GM13977 (cell line): Measurements from ENCODE around the gene FCER1A.

ENCODE experiments used
- DNase-seq: peaks from one replicate; pipeline ENCODE4 v3.0.0; 2012; ENCODE audit warnings: low spot score
- in situ Hi-C: fragments of 300-500 bp; cut with MboI; formaldehyde crosslinking; loops from one replicate; pipeline ENCODE4 v1.12.0; 2022; ENCODE audit warnings: low sequenced_read_pairs, low pct_unique_long_range_greater_than_20kb, mixed read lengths, inconsistent platforms; ENCODE audit not compliant: unreplicated experiment
- TF ChIP-seq, protein P1 (sequence below): IDR thresholded peaks from 2 replicates; pipeline ENCODE4 v1.5.1; 2012; ENCODE audit warnings: mild to moderate bottlenecking, control low read depth; ENCODE audit not compliant: insufficient read depth; ENCODE audit errors: extremely low read depth, missing control alignments

The FCER1A gene

DNA sequence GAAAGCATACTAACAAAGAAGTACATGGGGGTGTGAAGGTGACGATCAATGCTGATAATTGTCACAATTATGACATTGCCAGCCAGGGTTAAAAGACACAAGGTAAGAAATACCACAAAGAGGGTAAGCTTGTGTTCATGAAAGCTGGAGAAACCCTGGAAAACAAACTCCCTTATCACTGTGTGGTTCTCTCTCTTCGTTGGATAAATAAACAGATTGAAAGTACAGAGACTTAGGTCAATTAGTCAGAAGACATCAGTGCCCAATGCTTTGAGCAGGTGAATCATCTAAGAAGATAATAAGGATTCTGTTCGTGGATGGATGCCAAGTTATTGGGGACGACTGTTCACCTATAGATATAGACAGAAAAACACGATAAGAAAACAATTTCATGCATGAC, 22.4 kb upstream of the FCER1A start:
- in situ Hi-C loops = no loop called here
- no peak for DNase-seq
- TF ChIP-seq, protein P1, sequence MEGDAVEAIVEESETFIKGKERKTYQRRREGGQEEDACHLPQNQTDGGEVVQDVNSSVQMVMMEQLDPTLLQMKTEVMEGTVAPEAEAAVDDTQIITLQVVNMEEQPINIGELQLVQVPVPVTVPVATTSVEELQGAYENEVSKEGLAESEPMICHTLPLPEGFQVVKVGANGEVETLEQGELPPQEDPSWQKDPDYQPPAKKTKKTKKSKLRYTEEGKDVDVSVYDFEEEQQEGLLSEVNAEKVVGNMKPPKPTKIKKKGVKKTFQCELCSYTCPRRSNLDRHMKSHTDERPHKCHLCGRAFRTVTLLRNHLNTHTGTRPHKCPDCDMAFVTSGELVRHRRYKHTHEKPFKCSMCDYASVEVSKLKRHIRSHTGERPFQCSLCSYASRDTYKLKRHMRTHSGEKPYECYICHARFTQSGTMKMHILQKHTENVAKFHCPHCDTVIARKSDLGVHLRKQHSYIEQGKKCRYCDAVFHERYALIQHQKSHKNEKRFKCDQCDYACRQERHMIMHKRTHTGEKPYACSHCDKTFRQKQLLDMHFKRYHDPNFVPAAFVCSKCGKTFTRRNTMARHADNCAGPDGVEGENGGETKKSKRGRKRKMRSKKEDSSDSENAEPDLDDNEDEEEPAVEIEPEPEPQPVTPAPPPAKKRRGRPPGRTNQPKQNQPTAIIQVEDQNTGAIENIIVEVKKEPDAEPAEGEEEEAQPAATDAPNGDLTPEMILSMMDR = no peak

DNA sequence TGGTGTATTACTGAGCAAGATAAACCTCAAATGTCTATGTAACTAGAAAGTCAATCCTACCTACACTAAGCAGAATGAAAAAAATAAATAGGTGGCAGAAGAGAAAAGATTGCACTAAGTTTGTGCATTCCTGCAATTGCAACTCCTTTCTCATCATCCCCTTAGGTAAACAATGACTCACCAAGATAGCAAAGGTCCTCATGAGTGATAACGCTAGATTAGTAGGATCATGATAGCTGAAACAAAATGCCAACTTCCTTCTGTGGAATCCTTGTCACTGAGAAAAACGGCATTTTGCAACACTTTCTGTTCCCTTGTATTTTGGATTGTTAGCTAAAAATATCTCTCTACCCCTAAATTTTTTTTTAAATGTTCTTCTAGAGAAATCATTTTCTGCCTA, 20.0 kb upstream of the FCER1A start:
- in situ Hi-C loops = no loop called here
- TF ChIP-seq, protein P1 = no peak
- DNase-seq = no peak

DNA sequence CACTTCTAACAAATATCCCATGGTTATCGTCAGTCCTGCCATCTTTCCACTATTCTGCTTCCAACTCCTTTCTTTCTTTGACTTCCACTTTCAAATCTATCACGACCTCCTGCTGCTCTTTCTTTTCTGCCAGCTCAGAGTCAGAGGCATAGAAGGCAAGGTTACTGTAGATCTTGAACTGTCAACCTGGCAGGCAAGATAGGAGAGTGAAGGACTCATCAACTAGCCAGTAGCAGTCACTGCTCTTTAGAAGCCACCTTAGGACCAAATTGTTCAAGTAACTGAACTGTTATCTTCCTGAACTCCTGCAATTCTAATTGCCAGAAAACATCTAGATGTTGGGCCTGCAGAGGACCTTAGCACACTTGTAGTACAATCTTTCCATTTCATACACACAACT, 13.1 kb upstream of the FCER1A start:
- in situ Hi-C loops = no loop called here
- no peak for DNase-seq
- TF ChIP-seq, protein P1 = no peak

DNA sequence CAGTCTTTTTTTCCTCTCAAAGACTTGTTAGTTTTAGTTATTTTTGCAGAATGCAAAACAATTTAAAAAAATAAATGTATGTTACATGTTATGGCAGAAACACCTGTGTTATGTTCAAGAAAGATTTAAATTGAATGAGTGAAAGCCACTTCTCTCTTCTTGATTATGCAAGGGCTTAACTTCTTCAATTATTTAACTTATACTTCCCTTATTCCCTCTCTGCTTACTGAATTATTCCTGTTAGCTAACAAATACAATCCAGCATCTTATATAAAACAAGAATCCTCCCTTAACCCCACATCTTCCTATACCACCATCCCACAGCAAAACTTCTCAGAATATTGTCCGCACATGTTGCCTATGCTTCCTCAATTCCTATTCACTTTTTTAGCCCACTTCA, 10.7 kb upstream of the FCER1A start:
- in situ Hi-C loops = no loop called here
- DNase-seq = no peak
- TF ChIP-seq, protein P1 = no peak

DNA sequence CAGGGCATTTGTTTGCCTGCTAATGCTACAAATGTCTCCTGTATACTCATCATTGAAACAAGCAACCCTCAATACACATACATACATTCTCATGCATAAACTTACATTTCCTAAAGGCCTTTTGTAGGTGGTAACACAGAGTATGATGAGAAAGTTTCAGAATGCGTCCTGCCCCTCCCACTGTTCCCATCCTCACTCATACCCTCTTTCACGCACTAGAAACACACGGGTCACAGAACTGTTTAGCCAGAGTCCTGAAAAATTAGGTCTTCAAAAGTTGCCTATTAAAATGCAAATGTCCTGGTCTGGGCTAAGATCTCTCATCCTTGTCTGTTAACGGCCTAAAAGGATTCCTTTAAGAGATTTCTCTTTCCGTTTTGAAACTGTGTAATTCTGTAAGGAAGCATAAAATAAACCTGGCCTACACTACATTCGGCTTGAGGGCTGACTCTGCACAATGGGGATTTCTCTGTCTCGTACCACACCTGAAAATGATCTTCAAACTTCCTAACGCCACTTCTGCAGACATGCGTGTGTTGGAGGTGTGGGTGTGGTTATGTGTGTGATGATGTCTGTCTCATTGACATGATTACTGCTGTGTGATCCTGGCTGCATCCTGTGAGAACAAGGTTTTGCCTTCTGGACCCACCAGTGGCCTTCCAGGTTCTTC, 5.3 kb upstream of the FCER1A start:
- no peak for DNase-seq
- TF ChIP-seq, protein P1 = no peak
- in situ Hi-C loops = no loop called here

DNA sequence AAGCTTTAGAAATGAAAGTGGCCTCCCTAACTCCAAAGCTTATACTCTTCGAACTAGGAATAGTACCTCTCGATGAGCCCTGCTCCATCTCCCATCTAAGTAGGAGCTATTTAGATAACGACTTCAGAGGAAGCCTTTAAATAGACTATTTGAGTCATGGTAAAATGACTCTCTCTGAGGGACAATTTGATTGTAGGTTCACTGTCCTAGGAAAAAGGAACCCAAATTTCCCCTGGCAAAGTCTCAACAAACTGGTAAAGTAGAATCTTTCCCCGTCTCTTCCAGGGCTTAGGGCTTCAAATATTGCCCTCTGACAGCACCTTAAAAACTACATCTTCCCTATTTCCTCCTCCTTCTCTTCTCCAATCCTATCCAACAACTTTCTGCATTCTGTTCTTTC, 2.0 kb upstream of the FCER1A start:
- TF ChIP-seq, protein P1 = no peak
- in situ Hi-C loops = no loop called here
- no peak for DNase-seq

DNA sequence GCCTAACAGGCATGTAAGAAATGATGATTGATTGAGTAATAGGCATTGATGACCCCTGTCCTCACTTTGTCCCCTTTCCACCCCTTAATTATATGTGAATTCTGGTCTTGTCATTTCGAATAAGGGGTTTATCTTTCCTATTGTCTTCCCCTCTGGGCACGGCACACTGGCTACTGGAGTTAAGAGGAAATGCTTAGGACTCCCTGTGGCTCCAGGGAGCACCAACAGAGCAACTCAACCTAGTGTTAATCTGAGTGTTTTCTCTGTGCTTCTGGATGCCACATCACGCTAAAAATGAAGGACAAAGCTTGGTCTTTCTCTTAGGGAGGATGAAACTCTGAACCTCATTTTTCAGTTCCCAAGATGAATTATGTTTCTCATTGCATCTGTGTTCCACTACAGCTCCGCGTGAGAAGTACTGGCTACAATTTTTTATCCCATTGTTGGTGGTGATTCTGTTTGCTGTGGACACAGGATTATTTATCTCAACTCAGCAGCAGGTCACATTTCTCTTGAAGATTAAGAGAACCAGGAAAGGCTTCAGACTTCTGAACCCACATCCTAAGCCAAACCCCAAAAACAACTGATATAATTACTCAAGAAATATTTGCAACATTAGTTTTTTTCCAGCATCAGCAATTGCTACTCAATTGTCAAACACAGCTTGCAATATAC, 5.3 kb downstream of the FCER1A start:
- in situ Hi-C loops = no loop called here

More for the DNA sequence above, 5.3 kb downstream of the FCER1A start:
- no peak for DNase-seq
- TF ChIP-seq, protein P1 = no peak
